Fibroblast of lung (primary cell): ENCODE measurements around the gene SCN1B. TPM values are rescaled to one million over a fixed set of nuclear protein-coding genes. Genes with fewer than 3 reads are reported as not detected.

Experiments
- DNase-seq, 2 donors: peaks; one replicate each; pipeline versions ENCODE4 v3.0.0 to v3.0.0-alpha.2; 2010; ENCODE audit warnings: low read depth in 2 of 2
- H2AFZ ChIP-seq: 2 replicates; pipeline ENCODE4 v1.5.1; 2012; ENCODE audit warnings: low read length, control low read depth, inconsistent platforms
- H3K27ac ChIP-seq: 2 replicates; pipeline ENCODE4 v1.5.1; 2011; ENCODE audit warnings: low read length, control low read depth; ENCODE audit not compliant: insufficient read depth
- H3K27me3 ChIP-seq: 2 replicates; pipeline ENCODE4 v1.5.1; 2011; ENCODE audit warnings: mild to moderate bottlenecking, low read length; ENCODE audit not compliant: control insufficient read depth, insufficient read depth
- H3K36me3 ChIP-seq: 2 replicates; pipeline ENCODE4 v1.5.1; 2011; ENCODE audit warnings: low read length; ENCODE audit not compliant: control insufficient read depth, insufficient read depth
- H3K4me1 ChIP-seq: 2 replicates; pipeline ENCODE4 v1.5.1; 2011; ENCODE audit warnings: low read length; ENCODE audit not compliant: control insufficient read depth, insufficient read depth; ENCODE audit errors: extremely low read depth
- H3K4me2 ChIP-seq: 2 replicates; pipeline ENCODE4 v1.5.1; 2011; ENCODE audit warnings: low read length, control low read depth; ENCODE audit not compliant: insufficient read depth; ENCODE audit errors: extremely low read depth
- H3K4me3 ChIP-seq, 4 experiments: fragments of 200-600 bp in 1 of 4; sonication (generic) in 1 of 4; replicated peaks in 1 of 4; 2 replicates each; pipeline ENCODE4 v1.5.1; 2011 to 2016; ENCODE audit warnings: low read length in 4 of 4, low read depth in 3 of 4, mild to moderate bottlenecking in 3 of 4, control low read depth in 2 of 4, inconsistent platforms in 1 of 4, mixed read lengths in 1 of 4; ENCODE audit not compliant: insufficient read depth in 1 of 4; ENCODE audit errors: control extremely low read depth in 1 of 4
- H3K79me2 ChIP-seq: 2 replicates; pipeline ENCODE4 v1.5.1; 2012; ENCODE audit warnings: mild to moderate bottlenecking, low read length, inconsistent platforms; ENCODE audit not compliant: control insufficient read depth, insufficient read depth
- H3K9ac ChIP-seq: 2 replicates; pipeline ENCODE4 v1.5.1; 2011; ENCODE audit warnings: mild to moderate bottlenecking, low read length, control low read depth; ENCODE audit not compliant: insufficient read depth
- H3K9me3 ChIP-seq: 2 replicates; pipeline ENCODE4 v1.5.1; 2012; ENCODE audit warnings: low read depth, low read length; ENCODE audit not compliant: control insufficient read depth, insufficient read depth
- H4K20me1 ChIP-seq: 2 replicates; pipeline ENCODE4 v1.5.1; 2011; ENCODE audit warnings: low read length; ENCODE audit not compliant: control insufficient read depth, insufficient read depth; ENCODE audit errors: extremely low read depth
- EZH2 ChIP-seq: IDR thresholded peaks from 2 replicates; pipeline ENCODE4 v1.5.1; 2012; ENCODE audit warnings: low read length, control low read depth, mild to moderate bottlenecking; ENCODE audit errors: missing control alignments
- polyA plus RNA-seq, 2 donors: library from polyadenylated mRNA; depleted of rRNA in 1 of 2; stranded (reverse) in 1 of 2; unstranded in 1 of 2; fragments of >200 nt; gene quantifications; 2 replicates each; pipeline ENCODE4 v1.2.1, GENCODE V29; 2011 to 2012; ENCODE audit warnings: missing spikeins in 1 of 2
- total RNA-seq: library from RNA; depleted of rRNA; stranded (reverse); fragments of >200 nt; gene quantifications from 2 replicates; pipeline ENCODE4 v1.2.1, GENCODE V29; 2014
- TF ChIP-seq, protein P1 (sequence below), 2 donors: IDR thresholded peaks in 1 of 2; conservative IDR thresholded peaks in 1 of 2; 1 replicate in 1 of 2; 2 replicates in 1 of 2; pipeline ENCODE4 v1.5.1; 2011 to 2012; ENCODE audit warnings: low read length in 2 of 2, control low read depth in 1 of 2, inconsistent platforms in 1 of 2, low read depth in 1 of 2, mild to moderate bottlenecking in 1 of 2

Gene SCN1B
- total and polyA plus RNA-seq, 2 donors (not counting 1 experiment from before 2014, with no cell fraction given) = 11.0 to 14.5 TPM

DNA sequence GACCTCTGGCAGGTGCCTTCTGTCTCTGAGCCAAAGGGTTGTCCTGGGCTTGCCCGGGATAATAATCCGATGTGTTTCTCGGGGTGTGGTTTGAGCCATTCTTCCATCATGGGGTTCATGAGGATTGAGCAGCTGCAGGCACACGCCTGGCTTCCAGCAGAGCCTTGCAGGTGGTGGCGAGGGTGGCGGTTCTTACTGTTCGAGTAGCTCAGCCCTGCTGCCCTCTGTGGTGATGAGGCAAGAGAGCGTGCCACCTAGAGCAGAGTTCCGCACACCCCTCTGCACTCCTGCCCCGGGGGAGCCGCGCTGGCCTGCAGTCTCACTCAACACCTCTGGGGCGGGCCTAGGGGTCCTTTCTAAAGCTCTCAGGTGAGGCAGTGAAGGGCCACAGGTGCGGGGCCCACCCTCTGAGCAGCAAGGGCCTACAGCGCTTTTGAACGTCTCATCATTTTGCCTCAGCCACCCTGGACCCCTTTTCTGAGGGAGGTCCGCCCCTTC lies 3.8 kb downstream of the SCN1B start:
- Histone ChIP-seq H3K36me3 (peaks cover 5% of the 10 kb centered on the region), H2AFZ (no peak overlapping the region), H3K79me2 (no peaks in the 10 kb centered on the region), H3K4me1 (peaks cover 3% of the 10 kb centered on the region), H3K4me2 (no peak overlapping the region), H3K27me3 (no peaks in the 10 kb centered on the region), H3K27ac (no peak overlapping the region), H4K20me1 (no peaks in the 10 kb centered on the region), H3K9me3 (no peaks in the 10 kb centered on the region), H3K9ac (no peak overlapping the region), H3K4me3 (no peak overlapping the region)
- no peak for TF ChIP-seq EZH2
- TF ChIP-seq, protein P1, sequence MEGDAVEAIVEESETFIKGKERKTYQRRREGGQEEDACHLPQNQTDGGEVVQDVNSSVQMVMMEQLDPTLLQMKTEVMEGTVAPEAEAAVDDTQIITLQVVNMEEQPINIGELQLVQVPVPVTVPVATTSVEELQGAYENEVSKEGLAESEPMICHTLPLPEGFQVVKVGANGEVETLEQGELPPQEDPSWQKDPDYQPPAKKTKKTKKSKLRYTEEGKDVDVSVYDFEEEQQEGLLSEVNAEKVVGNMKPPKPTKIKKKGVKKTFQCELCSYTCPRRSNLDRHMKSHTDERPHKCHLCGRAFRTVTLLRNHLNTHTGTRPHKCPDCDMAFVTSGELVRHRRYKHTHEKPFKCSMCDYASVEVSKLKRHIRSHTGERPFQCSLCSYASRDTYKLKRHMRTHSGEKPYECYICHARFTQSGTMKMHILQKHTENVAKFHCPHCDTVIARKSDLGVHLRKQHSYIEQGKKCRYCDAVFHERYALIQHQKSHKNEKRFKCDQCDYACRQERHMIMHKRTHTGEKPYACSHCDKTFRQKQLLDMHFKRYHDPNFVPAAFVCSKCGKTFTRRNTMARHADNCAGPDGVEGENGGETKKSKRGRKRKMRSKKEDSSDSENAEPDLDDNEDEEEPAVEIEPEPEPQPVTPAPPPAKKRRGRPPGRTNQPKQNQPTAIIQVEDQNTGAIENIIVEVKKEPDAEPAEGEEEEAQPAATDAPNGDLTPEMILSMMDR (conservative IDR thresholded peaks at IDR 0.05 in 1 of 2, IDR thresholded peaks at IDR 0.05 in 1 of 2; ENCODE audit: low read depth in 1 of 2, low read length in 2 of 2) = no peak
- no peak for DNase-seq

DNA sequence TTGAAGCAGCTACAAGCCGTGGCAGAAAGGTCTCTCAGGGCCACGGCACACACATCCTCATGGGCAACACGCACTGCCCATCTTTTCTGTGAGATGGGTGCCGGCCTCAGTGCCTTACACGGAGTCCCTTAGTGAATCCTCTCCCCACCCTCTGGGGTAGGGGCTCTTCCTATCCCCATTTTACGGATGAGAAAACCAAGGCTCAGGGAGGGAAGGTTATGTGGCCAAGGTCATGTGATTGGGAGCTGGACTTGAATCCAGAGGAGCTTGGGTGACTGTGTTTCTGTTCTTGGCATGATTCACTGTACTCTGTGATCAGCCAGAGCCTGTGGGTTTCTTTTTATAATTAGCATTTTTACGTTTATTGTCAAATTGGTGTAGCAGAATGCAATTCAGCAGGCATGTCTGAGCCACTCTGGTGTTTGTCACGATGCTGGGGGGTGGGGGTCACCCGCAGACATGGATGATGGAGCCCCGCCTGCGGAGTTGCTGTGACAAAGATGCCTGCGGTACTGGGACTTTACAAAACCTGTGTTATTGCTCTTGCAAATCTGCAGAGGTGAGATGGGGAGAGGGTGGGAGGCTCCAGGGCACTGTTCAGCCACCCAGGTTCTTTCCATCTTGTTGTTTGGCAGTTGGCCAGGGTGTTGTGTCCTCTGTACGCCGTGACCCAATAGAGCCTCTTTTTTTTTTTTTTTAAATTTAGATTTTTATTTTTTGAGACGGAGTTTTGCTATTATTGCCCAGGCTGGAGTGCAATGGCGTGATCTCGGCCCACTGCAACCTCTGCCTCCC lies 4.5 kb downstream of the SCN1B start:
- Histone ChIP-seq H3K4me3 (no peak overlapping the region), H3K4me2 (no peak overlapping the region), H3K27ac (no peak overlapping the region), H4K20me1 (no peaks in the 10 kb centered on the region), H2AFZ (no peak overlapping the region), H3K36me3 (peaks cover 5% of the 10 kb centered on the region), H3K4me1 (peaks cover 3% of the 10 kb centered on the region), H3K79me2 (no peaks in the 10 kb centered on the region), H3K9me3 (no peaks in the 10 kb centered on the region), H3K27me3 (no peaks in the 10 kb centered on the region), H3K9ac (no peak overlapping the region)
- TF ChIP-seq, protein P1 (conservative IDR thresholded peaks at IDR 0.05 in 1 of 2, IDR thresholded peaks at IDR 0.05 in 1 of 2; ENCODE audit: low read depth in 1 of 2, low read length in 2 of 2) = no peak
- no peak for TF ChIP-seq EZH2
- no peak for DNase-seq

DNA sequence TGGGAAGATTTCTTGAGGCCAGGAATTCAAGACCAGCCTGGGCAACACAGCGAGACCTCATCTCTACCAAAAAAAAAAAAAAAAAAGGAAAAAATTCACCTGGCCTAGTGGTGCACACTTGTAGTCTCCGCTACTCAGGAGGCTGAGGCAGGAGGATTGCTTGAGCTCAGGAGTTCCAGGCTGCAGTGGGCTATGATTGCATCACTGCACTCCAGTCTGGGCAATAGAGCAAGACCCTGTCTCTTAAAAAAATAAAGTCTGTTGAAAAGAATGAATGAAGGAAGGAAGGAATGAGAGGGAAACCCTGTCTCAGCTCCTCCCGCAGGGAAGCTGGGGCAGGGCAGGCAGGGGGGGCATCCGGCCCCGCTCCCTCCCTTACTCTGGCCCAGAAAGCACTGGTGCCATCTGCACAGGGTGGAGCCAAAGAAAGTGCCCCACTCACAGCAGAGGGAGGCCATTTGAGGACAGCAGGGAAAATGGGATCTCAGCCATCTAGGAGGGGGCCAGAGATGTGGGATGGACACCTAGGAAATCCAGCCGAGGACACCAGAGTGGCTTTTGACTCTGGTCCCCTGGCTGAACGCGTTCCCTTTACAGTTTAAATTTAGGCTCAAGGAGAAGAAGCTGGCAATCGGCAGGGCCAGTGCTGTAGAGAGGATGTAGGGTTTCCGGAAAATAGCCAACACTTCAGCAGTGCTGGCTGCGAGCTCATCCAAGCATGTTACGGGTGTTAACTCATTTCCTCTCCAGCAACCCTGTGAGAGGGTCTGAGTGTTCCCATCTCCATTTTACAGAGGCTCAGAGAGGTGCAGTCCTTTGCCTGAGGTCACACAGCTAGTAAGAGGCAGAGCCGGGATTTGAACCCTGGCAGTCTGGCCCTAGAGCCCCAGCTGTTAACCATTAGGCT lies 7.7 kb downstream of the SCN1B start:
- no peak overlapping the region for H3K4me2 ChIP-seq
- no peak overlapping the region for H3K27ac ChIP-seq
- no peaks in the 10 kb centered on the region for H3K27me3 ChIP-seq
- no peaks in the 10 kb centered on the region for H3K79me2 ChIP-seq
- peaks cover 6% of the 10 kb centered on the region for H3K4me1 ChIP-seq
- no peak overlapping the region for H3K4me3 ChIP-seq
- no peaks in the 10 kb centered on the region for H3K9me3 ChIP-seq
- TF ChIP-seq, protein P1 (conservative IDR thresholded peaks at IDR 0.05 in 1 of 2, IDR thresholded peaks at IDR 0.05 in 1 of 2; ENCODE audit: low read depth in 1 of 2, low read length in 2 of 2) = no peak
- TF ChIP-seq EZH2 = no peak
- no peak for DNase-seq
- no peak overlapping the region for H3K9ac ChIP-seq
- H4K20me1 ChIP-seq = no peaks in the 10 kb centered on the region
- H2AFZ ChIP-seq = peak overlapping the region; percentile 32
- peaks cover 5% of the 10 kb centered on the region for H3K36me3 ChIP-seq
